ENCODE results near the gene MAP2. TPM values are rescaled to one million over a fixed set of nuclear protein-coding genes. Genes with fewer than 3 reads are reported as not detected.

The MAP2 gene
- total RNA-seq, 1 experiment from 2014 or later, result 71.1 TPM

- intact Hi-C loops (cut with micrococcal nuclease; ENCODE audit: unreplicated experiment), result no loop called here
- Histone ChIP-seq H3K4me1 (replicated peaks; ENCODE audit: insufficient read depth) (no peaks in the 10 kb centered on the region), H3K9me2 (ENCODE audit: insufficient read depth) (no peaks in the 10 kb centered on the region), H3K4me2 (no peak overlapping the region), H3K27ac (no peak overlapping the region), H3F3A (ENCODE audit: insufficient read depth, low read depth) (no peaks in the 10 kb centered on the region), H2AFZ (no peak overlapping the region), H3K27me3 (ENCODE audit: insufficient read depth, low read depth) (no peaks in the 10 kb centered on the region), H3K36me3 (ENCODE audit: low read depth) (no peaks in the 10 kb centered on the region), H3K4me3 (no peak overlapping the region), H3K9me3 (ENCODE audit: insufficient read depth, low read depth) (no peaks in the 10 kb centered on the region), H3K79me2 (ENCODE audit: low read depth) (no peaks in the 10 kb centered on the region), H4K20me1 (ENCODE audit: insufficient read depth) (no peaks in the 10 kb centered on the region)
- DNase-seq, result no peak
- no TSS peak for BruUV-seq (replicated peaks)
- ChIA-PET POLR2A (ENCODE audit: unreplicated experiment) (no interaction called here), CTCF (no interaction called here)
- no peak for TF ChIP-seq EZH2 (IDR thresholded peaks at IDR 0.05; ENCODE audit: low read depth)
- TF ChIP-seq CTCF (conservative IDR thresholded peaks at IDR 0.05), result no peak
These were observed 229.3 kb downstream of the MAP2 start for GRCh38 chr2:209653134-209653533.

GRCh38 chr2:209661286-209661894 lies 237.5 kb downstream of the MAP2 start:
- Histone ChIP-seq H3K4me3 (no peak overlapping the region), H3K79me2 (ENCODE audit: low read depth) (no peaks in the 10 kb centered on the region), H4K20me1 (ENCODE audit: insufficient read depth) (no peaks in the 10 kb centered on the region), H3K4me1 (replicated peaks; ENCODE audit: insufficient read depth) (no peaks in the 10 kb centered on the region), H2AFZ (no peak overlapping the region), H3K9me2 (ENCODE audit: insufficient read depth) (no peaks in the 10 kb centered on the region), H3K9me3 (ENCODE audit: insufficient read depth, low read depth) (no peaks in the 10 kb centered on the region), H3K36me3 (ENCODE audit: low read depth) (no peaks in the 10 kb centered on the region), H3K27me3 (ENCODE audit: insufficient read depth, low read depth) (no peaks in the 10 kb centered on the region), H3K27ac (no peak overlapping the region), H3F3A (ENCODE audit: insufficient read depth, low read depth) (no peaks in the 10 kb centered on the region), H3K4me2 (no peak overlapping the region)
- CTCF ChIA-PET, result no interaction called here
- DNase-seq, result no peak
- TF ChIP-seq EZH2 (IDR thresholded peaks at IDR 0.05; ENCODE audit: low read depth), result no peak
- TF ChIP-seq CTCF (conservative IDR thresholded peaks at IDR 0.05), result no peak
- POLR2A ChIA-PET (ENCODE audit: unreplicated experiment), result no interaction called here
- intact Hi-C loops (cut with micrococcal nuclease; ENCODE audit: unreplicated experiment), result no loop called here
- no TSS peak for BruUV-seq (replicated peaks)

GRCh38 chr2:209662021-209662420 lies 238.2 kb downstream of the MAP2 start:
- no peak for DNase-seq
- intact Hi-C loops (cut with micrococcal nuclease; ENCODE audit: unreplicated experiment), result no loop called here
- no peak overlapping the region for H3K4me2 ChIP-seq
- H3K79me2 ChIP-seq (ENCODE audit: low read depth), result no peaks in the 10 kb centered on the region
- ChIA-PET POLR2A (ENCODE audit: unreplicated experiment) (no interaction called here), CTCF (no interaction called here)
- no TSS peak for BruUV-seq (replicated peaks)
- no peaks in the 10 kb centered on the region for H3K9me3 ChIP-seq (ENCODE audit: insufficient read depth, low read depth)
- H3F3A ChIP-seq (ENCODE audit: insufficient read depth, low read depth), result no peaks in the 10 kb centered on the region
- TF ChIP-seq CTCF (conservative IDR thresholded peaks at IDR 0.05), result no peak
- TF ChIP-seq EZH2 (IDR thresholded peaks at IDR 0.05; ENCODE audit: low read depth), result no peak
- H3K4me3 ChIP-seq, result no peak overlapping the region
- H3K27me3 ChIP-seq (ENCODE audit: insufficient read depth, low read depth), result no peaks in the 10 kb centered on the region
- H3K4me1 ChIP-seq (replicated peaks; ENCODE audit: insufficient read depth), result no peaks in the 10 kb centered on the region
- no peaks in the 10 kb centered on the region for H4K20me1 ChIP-seq (ENCODE audit: insufficient read depth)
- H3K9me2 ChIP-seq (ENCODE audit: insufficient read depth), result no peaks in the 10 kb centered on the region
- no peaks in the 10 kb centered on the region for H3K36me3 ChIP-seq (ENCODE audit: low read depth)
- no peak overlapping the region for H3K27ac ChIP-seq
- no peak overlapping the region for H2AFZ ChIP-seq

Measured in PC-9 (cell line).